OCI-LY7 (cell line): ENCODE data around the gene NF2. TPM values are rescaled to one million over a fixed set of nuclear protein-coding genes. Genes with fewer than 3 reads are reported as not detected.

Experiments used
- BruUV-seq: library from RNA; stranded (reverse); fragments of 400-500 nt; replicated peaks from 2 replicates; lab custom pipeline; 2021; lab: Mats Ljungman, UMichigan
- CTCF ChIA-PET: fragments of 300-600 bp; sonication (Branson Sonifier 250); formaldehyde crosslinking; loops from one replicate; lab custom pipeline; 2022; ENCODE audit warnings: antibody characterized with exemption; ENCODE audit not compliant: unreplicated experiment; lab: Charles Lee
- POLR2A ChIA-PET: fragments of 300-600 bp; sonication (Branson Sonifier 250); formaldehyde crosslinking; loops from one replicate; lab custom pipeline; 2022; ENCODE audit warnings: antibody characterized with exemption; lab: Charles Lee
- DNase-seq: peaks from one replicate; pipeline ENCODE4 v3.0.0-alpha.2; 2015; ENCODE audit warnings: low spot score
- H2AFZ ChIP-seq: fragments of 200-600 bp; sonication (generic), shearing (Covaris generic); 2 replicates; pipeline ENCODE4 v1.6.1; 2014; ENCODE audit warnings: mild to moderate bottlenecking, antibody characterized with exemption, low read length, moderate library complexity
- H3K27ac ChIP-seq: fragments of 200-600 bp; sonication (generic); 2 replicates; pipeline ENCODE4 v1.5.1; 2014; ENCODE audit warnings: mixed run types, low read depth, mild to moderate bottlenecking, moderate library complexity, low read length, inconsistent platforms; ENCODE audit not compliant: poor library complexity, severe bottlenecking
- H3K36me3 ChIP-seq: fragments of 200-600 bp; sonication (generic); 2 replicates; pipeline ENCODE4 v1.6.1; 2014; ENCODE audit warnings: mild to moderate bottlenecking, antibody characterized with exemption, low read length, moderate library complexity, mixed read lengths; ENCODE audit not compliant: insufficient read depth
- H3K4me1 ChIP-seq: fragments of 200-600 bp; sonication (generic); 2 replicates; pipeline ENCODE4 v1.5.1; 2014; ENCODE audit warnings: mild to moderate bottlenecking, low read length; ENCODE audit not compliant: insufficient read depth, poor library complexity, severe bottlenecking
- H3K4me2 ChIP-seq: fragments of 200-600 bp; sonication (generic); 2 replicates; pipeline ENCODE4 v1.6.1; 2014; ENCODE audit warnings: mild to moderate bottlenecking, low read length
- H3K4me3 ChIP-seq: fragments of 200-600 bp; sonication (generic); 2 replicates; pipeline ENCODE4 v1.5.1; 2014; ENCODE audit warnings: mild to moderate bottlenecking, low read depth, low read length; ENCODE audit not compliant: poor library complexity, severe bottlenecking
- H3K79me2 ChIP-seq: fragments of 200-600 bp; sonication (generic); 2 replicates; pipeline ENCODE4 v1.6.1; 2016; ENCODE audit warnings: low read depth, mild to moderate bottlenecking, low read length, moderate library complexity, mixed read lengths; ENCODE audit not compliant: insufficient read depth
- H3K9me2 ChIP-seq: fragments of 200-600 bp; sonication (generic); 2 replicates; pipeline ENCODE4 v1.6.1; 2016; ENCODE audit warnings: mild to moderate bottlenecking, low read length, mixed read lengths; ENCODE audit not compliant: insufficient read depth
- H3K9me3 ChIP-seq: fragments of 200-600 bp; sonication (generic); 2 replicates; pipeline ENCODE4 v1.6.1; 2014; ENCODE audit warnings: mild to moderate bottlenecking, mixed run types, low read length, mixed read lengths
- H4K20me1 ChIP-seq: fragments of 200-600 bp; sonication (generic); 2 replicates; pipeline ENCODE4 v1.6.1; 2014; ENCODE audit warnings: mild to moderate bottlenecking, antibody characterized with exemption, low read length, moderate library complexity, mixed read lengths; ENCODE audit not compliant: insufficient read depth
- EZH2phosphoT487 ChIP-seq: fragments of 200-600 bp; sonication (generic); IDR thresholded peaks from 2 replicates; pipeline ENCODE4 v1.6.1; 2018; ENCODE audit warnings: low read depth, borderline replicate concordance, mild to moderate bottlenecking, mixed run types, antibody characterized with exemption, low read length, moderate library complexity, mixed read lengths
- intact Hi-C: fragments of 100-400 bp; cut with micrococcal nuclease; formaldehyde crosslinking; loops from one replicate; pipeline ENCODE4 v1.10.0; 2022; ENCODE audit not compliant: unreplicated experiment
- total RNA-seq, 2 experiments: library from RNA; depleted of rRNA in 1 of 2; stranded (reverse); fragments of >200 nt in 1 of 2; shearing (Covaris generic) in 1 of 2; gene quantifications; 2 replicates each; pipeline ENCODE4 v1.2.3, GENCODE V29; 2014 to 2022
- TF ChIP-seq, protein P1 (sequence below): fragments of 200-600 bp; sonication (generic); conservative IDR thresholded peaks from 2 replicates; pipeline ENCODE4 v1.5.1; 2014; ENCODE audit warnings: mild to moderate bottlenecking, antibody characterized with exemption, low read length, moderate library complexity, mixed read lengths

The NF2 gene
- total RNA-seq, 2 experiments from 2014 or later, result 22.2 to 34.8 TPM

DNA sequence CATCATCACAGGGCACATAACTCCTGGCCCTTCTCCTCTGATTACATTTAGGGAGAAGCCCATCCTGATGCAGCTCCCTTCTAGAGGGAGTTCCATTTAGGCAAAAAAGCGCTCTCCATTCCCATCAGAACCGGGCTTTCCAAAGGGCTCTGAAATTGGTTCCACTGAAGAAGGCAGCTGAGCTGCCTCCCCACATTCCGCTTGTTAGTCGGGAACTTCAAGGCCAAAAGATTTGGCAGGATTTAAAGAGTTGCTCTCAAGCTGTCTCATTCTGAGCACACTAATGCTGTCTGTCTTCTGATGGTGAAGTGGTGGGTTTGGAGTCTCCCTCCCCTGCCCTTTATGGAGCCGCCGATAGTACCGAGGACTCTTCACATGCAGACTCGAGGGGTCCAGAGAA is 89.7 kb downstream of the NF2 start:
- Histone ChIP-seq H3K4me2 (no peak overlapping the region), H2AFZ (no peak overlapping the region), H4K20me1 (no peaks in the 10 kb centered on the region), H3K27ac (no peak overlapping the region), H3K9me2 (no peaks in the 10 kb centered on the region), H3K4me1 (no peaks in the 10 kb centered on the region), H3K9me3 (no peaks in the 10 kb centered on the region), H3K4me3 (no peak overlapping the region), H3K36me3 (peaks cover 6% of the 10 kb centered on the region; the same call in 1 of the 2 replicates), H3K79me2 (no peaks in the 10 kb centered on the region)
- no TSS peak for BruUV-seq
- no peak for TF ChIP-seq EZH2phosphoT487
- TF ChIP-seq, protein P1, sequence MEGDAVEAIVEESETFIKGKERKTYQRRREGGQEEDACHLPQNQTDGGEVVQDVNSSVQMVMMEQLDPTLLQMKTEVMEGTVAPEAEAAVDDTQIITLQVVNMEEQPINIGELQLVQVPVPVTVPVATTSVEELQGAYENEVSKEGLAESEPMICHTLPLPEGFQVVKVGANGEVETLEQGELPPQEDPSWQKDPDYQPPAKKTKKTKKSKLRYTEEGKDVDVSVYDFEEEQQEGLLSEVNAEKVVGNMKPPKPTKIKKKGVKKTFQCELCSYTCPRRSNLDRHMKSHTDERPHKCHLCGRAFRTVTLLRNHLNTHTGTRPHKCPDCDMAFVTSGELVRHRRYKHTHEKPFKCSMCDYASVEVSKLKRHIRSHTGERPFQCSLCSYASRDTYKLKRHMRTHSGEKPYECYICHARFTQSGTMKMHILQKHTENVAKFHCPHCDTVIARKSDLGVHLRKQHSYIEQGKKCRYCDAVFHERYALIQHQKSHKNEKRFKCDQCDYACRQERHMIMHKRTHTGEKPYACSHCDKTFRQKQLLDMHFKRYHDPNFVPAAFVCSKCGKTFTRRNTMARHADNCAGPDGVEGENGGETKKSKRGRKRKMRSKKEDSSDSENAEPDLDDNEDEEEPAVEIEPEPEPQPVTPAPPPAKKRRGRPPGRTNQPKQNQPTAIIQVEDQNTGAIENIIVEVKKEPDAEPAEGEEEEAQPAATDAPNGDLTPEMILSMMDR, result no peak
- CTCF ChIA-PET, result no interaction called here
- intact Hi-C loops, result no loop called here
- DNase-seq, result no peak
- POLR2A ChIA-PET, result interaction anchor here (0.6 kb wide), 1 partner anchor 99 kb away, joined by 3 read pairs; no protein-coding TSS in a partner anchor

DNA sequence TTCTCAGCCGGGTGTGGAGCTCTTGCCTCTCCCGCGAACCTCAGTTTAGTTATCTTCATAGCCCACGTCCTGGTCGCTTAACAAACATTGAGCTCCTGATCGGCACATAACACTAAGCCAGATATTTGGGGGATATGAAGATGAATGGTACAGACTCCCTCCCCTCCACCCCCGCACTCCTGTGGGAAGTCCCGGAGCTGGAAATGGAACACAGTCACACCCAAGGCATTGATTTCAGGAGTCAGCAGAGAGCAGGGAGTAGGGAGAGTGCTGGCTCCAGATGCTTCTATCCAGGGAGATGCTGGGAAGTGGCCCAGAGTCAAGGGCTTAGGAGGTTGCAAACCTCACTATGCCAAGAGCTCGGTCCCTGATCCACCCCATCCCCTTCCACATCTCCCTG is 90.2 kb downstream of the NF2 start:
- no peak overlapping the region for H2AFZ ChIP-seq
- H3K9me3 ChIP-seq, result no peaks in the 10 kb centered on the region
- peaks cover 6% of the 10 kb centered on the region; the same call in 1 of the 2 replicates for H3K36me3 ChIP-seq
- TF ChIP-seq, protein P1, result no peak
- TF ChIP-seq EZH2phosphoT487, result no peak
- no peaks in the 10 kb centered on the region for H3K4me1 ChIP-seq
- BruUV-seq, result no TSS peak
- POLR2A ChIA-PET, result no interaction called here
- H3K4me2 ChIP-seq, result no peak overlapping the region
- H3K9me2 ChIP-seq, result no peaks in the 10 kb centered on the region
- CTCF ChIA-PET, result no interaction called here
- H3K27ac ChIP-seq, result no peak overlapping the region
- H4K20me1 ChIP-seq, result no peaks in the 10 kb centered on the region
- intact Hi-C loops, result no loop called here
- no peak for DNase-seq
- no peak overlapping the region for H3K4me3 ChIP-seq
- H3K79me2 ChIP-seq, result no peaks in the 10 kb centered on the region

DNA sequence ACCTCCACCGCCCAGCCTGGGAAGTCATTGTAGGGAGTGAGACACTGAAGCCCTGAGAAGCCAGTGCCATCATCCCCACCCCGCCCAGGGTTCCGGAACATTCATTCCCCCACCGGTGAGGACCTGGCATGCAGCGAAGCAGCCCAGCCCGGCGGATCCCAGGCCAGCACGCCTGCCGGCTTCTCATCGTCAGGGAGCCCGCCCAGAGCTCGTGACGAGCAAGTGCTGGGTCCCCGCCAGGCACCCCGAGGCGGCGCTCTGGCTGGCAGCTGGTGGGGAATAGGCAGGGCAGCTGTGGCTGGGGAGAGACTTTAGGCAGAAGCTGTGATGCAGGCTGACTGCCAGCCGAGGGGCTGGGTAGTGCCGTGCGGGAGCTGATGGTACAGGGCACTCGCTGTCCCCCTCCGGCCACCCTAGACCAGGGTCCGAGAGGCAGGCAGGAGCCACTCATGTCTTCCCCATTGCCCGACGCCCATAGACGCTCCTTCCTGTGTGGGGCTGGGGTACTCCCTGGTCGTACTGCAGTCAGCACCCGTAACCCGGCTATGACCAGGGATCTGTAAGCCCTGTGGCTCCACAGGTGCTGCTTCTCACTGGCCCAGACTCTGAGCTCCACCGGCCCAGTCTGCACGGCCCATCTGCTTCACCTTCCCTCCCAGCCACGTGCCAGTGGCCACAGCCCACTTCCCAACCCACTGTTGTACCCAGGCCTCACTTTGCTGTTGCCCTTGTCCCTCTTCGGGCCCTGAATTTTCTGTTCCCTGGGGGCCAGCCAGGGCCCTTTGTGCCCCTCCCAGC is 91.9 kb downstream of the NF2 start:
- H3K9me3 ChIP-seq, result no peaks in the 10 kb centered on the region
- H3K4me3 ChIP-seq, result no peak overlapping the region
- DNase-seq, result no peak
- BruUV-seq, result no TSS peak
- TF ChIP-seq, protein P1, result no peak
- TF ChIP-seq EZH2phosphoT487, result no peak
- intact Hi-C loops, result no loop called here
- H3K79me2 ChIP-seq, result no peaks in the 10 kb centered on the region
- ChIA-PET CTCF (no interaction called here), POLR2A (no interaction called here)
- no peaks in the 10 kb centered on the region for H3K9me2 ChIP-seq
- peaks cover 6% of the 10 kb centered on the region; the same call in 1 of the 2 replicates for H3K36me3 ChIP-seq
- H3K27ac ChIP-seq, result no peak overlapping the region
- no peak overlapping the region for H2AFZ ChIP-seq
- no peaks in the 10 kb centered on the region for H3K4me1 ChIP-seq
- H4K20me1 ChIP-seq, result no peaks in the 10 kb centered on the region
- H3K4me2 ChIP-seq, result no peak overlapping the region
